ENCODE measurements around the gene DCDC2C.

DCDC2C gene

GRCh38 chr2:3696545-3696944, 6.8 kb upstream of the DCDC2C start:
- no peak for TF ChIP-seq CTCF (IDR thresholded peaks at IDR 0.05; ENCODE audit: control insufficient read depth, insufficient read depth, low read depth, low read length, missing control alignments)
- DNase-seq (ENCODE audit: low read depth), result no peak
- H3K4me3 ChIP-seq (ENCODE audit: control insufficient read depth, low read depth, low read length), result no peak overlapping the region

- no peak overlapping the region for H3K4me3 ChIP-seq (ENCODE audit: control insufficient read depth, low read depth, low read length)
- DNase-seq (ENCODE audit: low read depth), result no peak
- TF ChIP-seq CTCF (IDR thresholded peaks at IDR 0.05; ENCODE audit: control insufficient read depth, insufficient read depth, low read depth, low read length, missing control alignments), result no peak
Observed at GRCh38 chr2:3701071-3701470, 2.3 kb upstream of the DCDC2C start.

- TF ChIP-seq CTCF (IDR thresholded peaks at IDR 0.05; ENCODE audit: control insufficient read depth, insufficient read depth, low read depth, low read length, missing control alignments), result no peak
- DNase-seq (ENCODE audit: low read depth), result no peak
- H3K4me3 ChIP-seq (ENCODE audit: control insufficient read depth, low read depth, low read length), result no peak overlapping the region
Observed at GRCh38 chr2:3703757-3704355, 481 bp downstream of the DCDC2C start.

GRCh38 chr2:3704692-3705091, 1.3 kb downstream of the DCDC2C start:
- no peak overlapping the region for H3K4me3 ChIP-seq (ENCODE audit: control insufficient read depth, low read depth, low read length)
- no peak for TF ChIP-seq CTCF (IDR thresholded peaks at IDR 0.05; ENCODE audit: control insufficient read depth, insufficient read depth, low read depth, low read length, missing control alignments)
- DNase-seq (ENCODE audit: low read depth), result no peak

GRCh38 chr2:3705782-3706181, 2.4 kb downstream of the DCDC2C start:
- H3K4me3 ChIP-seq (ENCODE audit: control insufficient read depth, low read depth, low read length), result no peak overlapping the region
- DNase-seq (ENCODE audit: low read depth), result no peak
- no peak for TF ChIP-seq CTCF (IDR thresholded peaks at IDR 0.05; ENCODE audit: control insufficient read depth, insufficient read depth, low read depth, low read length, missing control alignments)

GRCh38 chr2:3706892-3707291, 3.5 kb downstream of the DCDC2C start:
- no peak for DNase-seq (ENCODE audit: low read depth)
- TF ChIP-seq CTCF (IDR thresholded peaks at IDR 0.05; ENCODE audit: control insufficient read depth, insufficient read depth, low read depth, low read length, missing control alignments), result no peak
- no peak overlapping the region for H3K4me3 ChIP-seq (ENCODE audit: control insufficient read depth, low read depth, low read length)

- TF ChIP-seq CTCF (IDR thresholded peaks at IDR 0.05; ENCODE audit: control insufficient read depth, insufficient read depth, low read depth, low read length, missing control alignments), result no peak
- no peak for DNase-seq (ENCODE audit: low read depth)
- no peak overlapping the region for H3K4me3 ChIP-seq (ENCODE audit: control insufficient read depth, low read depth, low read length)
Observed at GRCh38 chr2:3708576-3708975, 5.2 kb downstream of the DCDC2C start.

Data from AG09309 (cell line).